Measurements from ENCODE around the gene SLC25A28. TPM values are rescaled to one million over a fixed set of nuclear protein-coding genes. Genes with fewer than 3 reads are reported as not detected.

Gene SLC25A28
- polyA plus RNA-seq, 1 donor from 2014 or later = 79.9 TPM

- Histone ChIP-seq H3F3A (ENCODE audit: insufficient read depth, low read length, poor library complexity, severe bottlenecking) (no peaks in the 10 kb centered on the region), H3K9me3 (ENCODE audit: low read length) (no peaks in the 10 kb centered on the region), H3K27me3 (ENCODE audit: insufficient read depth, low read depth, low read length) (no peaks in the 10 kb centered on the region), H3K27ac (ENCODE audit: low read length) (no peak overlapping the region), H4K20me1 (ENCODE audit: insufficient read depth) (no peaks in the 10 kb centered on the region), H3K79me2 (replicated peaks; ENCODE audit: insufficient read depth, low read length) (no peaks in the 10 kb centered on the region), H3K36me3 (ENCODE audit: insufficient read depth, low read length) (no peaks in the 10 kb centered on the region), H2AFZ (ENCODE audit: low read depth, low read length) (no peak overlapping the region), H3K4me2 (ENCODE audit: low read length) (no peak overlapping the region), H3K9me2 (ENCODE audit: insufficient read depth, low read length) (no peaks in the 10 kb centered on the region), H3K4me3 (ENCODE audit: low read length) (no peak overlapping the region), H3K9ac (ENCODE audit: low read length) (no peak overlapping the region)
- no peak for TF ChIP-seq POLR2AphosphoS5 (IDR thresholded peaks at IDR 0.05)
- no peak for TF ChIP-seq RAD21 (conservative IDR thresholded peaks at IDR 0.05)
- TF ChIP-seq CTCF (IDR thresholded peaks at IDR 0.05; ENCODE audit: poor library complexity, severe bottlenecking) = no peak
- TF ChIP-seq EP300 (conservative IDR thresholded peaks at IDR 0.05; ENCODE audit: poor library complexity, severe bottlenecking) = no peak
- no peak for TF ChIP-seq MXI1 (conservative IDR thresholded peaks at IDR 0.05; ENCODE audit: poor library complexity, severe bottlenecking)
- TF ChIP-seq SMC3 (conservative IDR thresholded peaks at IDR 0.05; ENCODE audit: poor library complexity) = no peak
- TF ChIP-seq TAF1 (IDR thresholded peaks at IDR 0.05; ENCODE audit: low read depth) = no peak
- no peak for TF ChIP-seq EZH2 (IDR thresholded peaks at IDR 0.05; ENCODE audit: borderline replicate concordance, insufficient read depth, low read length, poor library complexity, severe bottlenecking)
- no peak for TF ChIP-seq REST (IDR thresholded peaks at IDR 0.05; ENCODE audit: borderline replicate concordance)
These were observed 10.2 kb upstream of the SLC25A28 start for GRCh38 chr10:99630433-99630832.

GRCh38 chr10:99629625-99629978 is 9.4 kb upstream of the SLC25A28 start:
- Histone ChIP-seq H3K9ac (ENCODE audit: low read length) (no peak overlapping the region), H2AFZ (ENCODE audit: low read depth, low read length) (no peak overlapping the region), H3K4me2 (ENCODE audit: low read length) (no peak overlapping the region), H4K20me1 (ENCODE audit: insufficient read depth) (no peaks in the 10 kb centered on the region), H3K36me3 (ENCODE audit: insufficient read depth, low read length) (no peaks in the 10 kb centered on the region), H3K27ac (ENCODE audit: low read length) (no peak overlapping the region), H3K9me3 (ENCODE audit: low read length) (no peaks in the 10 kb centered on the region), H3K4me3 (ENCODE audit: low read length) (no peak overlapping the region), H3F3A (ENCODE audit: insufficient read depth, low read length, poor library complexity, severe bottlenecking) (no peaks in the 10 kb centered on the region), H3K9me2 (ENCODE audit: insufficient read depth, low read length) (no peaks in the 10 kb centered on the region), H3K27me3 (ENCODE audit: insufficient read depth, low read depth, low read length) (no peaks in the 10 kb centered on the region), H3K79me2 (replicated peaks; ENCODE audit: insufficient read depth, low read length) (no peaks in the 10 kb centered on the region)
- TF ChIP-seq RAD21 (conservative IDR thresholded peaks at IDR 0.05) (no peak), TAF1 (IDR thresholded peaks at IDR 0.05; ENCODE audit: low read depth) (no peak), POLR2AphosphoS5 (IDR thresholded peaks at IDR 0.05) (no peak), EP300 (conservative IDR thresholded peaks at IDR 0.05; ENCODE audit: poor library complexity, severe bottlenecking) (no peak), CTCF (IDR thresholded peaks at IDR 0.05; ENCODE audit: poor library complexity, severe bottlenecking) (no peak), SMC3 (conservative IDR thresholded peaks at IDR 0.05; ENCODE audit: poor library complexity) (no peak), EZH2 (IDR thresholded peaks at IDR 0.05; ENCODE audit: borderline replicate concordance, insufficient read depth, low read length, poor library complexity, severe bottlenecking) (no peak), REST (IDR thresholded peaks at IDR 0.05; ENCODE audit: borderline replicate concordance) (no peak), MXI1 (conservative IDR thresholded peaks at IDR 0.05; ENCODE audit: poor library complexity, severe bottlenecking) (no peak)

Data from neural cell (in vitro differentiated cells).